Measurements from ENCODE around the gene MRPL14.
A peak's percentile ranks its signal among the peaks of the same experiment; 100 is the strongest.

Gene MRPL14

DNA sequence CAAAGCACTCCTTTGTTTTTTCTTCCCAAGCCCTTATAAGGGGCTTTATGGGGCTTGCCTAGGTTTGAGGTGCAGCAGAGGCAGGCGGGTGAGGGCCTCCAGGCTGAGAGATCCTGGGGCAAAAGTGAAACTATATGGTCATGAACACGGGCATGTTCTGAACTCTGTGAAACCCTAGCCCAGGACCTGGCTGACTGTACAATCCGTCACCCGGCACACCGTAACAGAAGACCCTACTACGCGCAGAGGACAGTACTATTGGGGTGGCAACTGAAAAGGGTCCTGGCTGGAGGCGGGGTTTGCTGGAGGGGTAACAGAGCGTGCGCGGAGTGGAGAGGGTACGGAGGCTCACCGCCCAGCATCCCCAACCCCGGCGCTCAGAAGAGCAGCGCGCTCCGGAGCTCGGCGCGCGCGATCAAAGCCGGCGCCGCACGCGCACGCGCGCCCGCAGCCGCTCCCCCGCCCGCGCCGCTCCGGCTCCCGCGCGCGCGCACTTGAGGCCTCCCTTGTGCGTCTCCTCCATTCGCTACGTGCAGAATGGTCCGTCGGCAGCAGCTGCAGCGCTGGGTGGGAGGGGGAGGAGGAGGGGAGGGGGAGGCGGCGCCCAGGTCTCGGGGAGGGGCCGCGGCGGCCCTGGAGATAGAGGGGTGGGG lies 54.2 kb downstream of the MRPL14 start:
- TF ChIP-seq, protein P1, sequence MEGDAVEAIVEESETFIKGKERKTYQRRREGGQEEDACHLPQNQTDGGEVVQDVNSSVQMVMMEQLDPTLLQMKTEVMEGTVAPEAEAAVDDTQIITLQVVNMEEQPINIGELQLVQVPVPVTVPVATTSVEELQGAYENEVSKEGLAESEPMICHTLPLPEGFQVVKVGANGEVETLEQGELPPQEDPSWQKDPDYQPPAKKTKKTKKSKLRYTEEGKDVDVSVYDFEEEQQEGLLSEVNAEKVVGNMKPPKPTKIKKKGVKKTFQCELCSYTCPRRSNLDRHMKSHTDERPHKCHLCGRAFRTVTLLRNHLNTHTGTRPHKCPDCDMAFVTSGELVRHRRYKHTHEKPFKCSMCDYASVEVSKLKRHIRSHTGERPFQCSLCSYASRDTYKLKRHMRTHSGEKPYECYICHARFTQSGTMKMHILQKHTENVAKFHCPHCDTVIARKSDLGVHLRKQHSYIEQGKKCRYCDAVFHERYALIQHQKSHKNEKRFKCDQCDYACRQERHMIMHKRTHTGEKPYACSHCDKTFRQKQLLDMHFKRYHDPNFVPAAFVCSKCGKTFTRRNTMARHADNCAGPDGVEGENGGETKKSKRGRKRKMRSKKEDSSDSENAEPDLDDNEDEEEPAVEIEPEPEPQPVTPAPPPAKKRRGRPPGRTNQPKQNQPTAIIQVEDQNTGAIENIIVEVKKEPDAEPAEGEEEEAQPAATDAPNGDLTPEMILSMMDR (IDR thresholded peaks at IDR 0.05; ENCODE audit: low read depth, low read length): no peak

DNA sequence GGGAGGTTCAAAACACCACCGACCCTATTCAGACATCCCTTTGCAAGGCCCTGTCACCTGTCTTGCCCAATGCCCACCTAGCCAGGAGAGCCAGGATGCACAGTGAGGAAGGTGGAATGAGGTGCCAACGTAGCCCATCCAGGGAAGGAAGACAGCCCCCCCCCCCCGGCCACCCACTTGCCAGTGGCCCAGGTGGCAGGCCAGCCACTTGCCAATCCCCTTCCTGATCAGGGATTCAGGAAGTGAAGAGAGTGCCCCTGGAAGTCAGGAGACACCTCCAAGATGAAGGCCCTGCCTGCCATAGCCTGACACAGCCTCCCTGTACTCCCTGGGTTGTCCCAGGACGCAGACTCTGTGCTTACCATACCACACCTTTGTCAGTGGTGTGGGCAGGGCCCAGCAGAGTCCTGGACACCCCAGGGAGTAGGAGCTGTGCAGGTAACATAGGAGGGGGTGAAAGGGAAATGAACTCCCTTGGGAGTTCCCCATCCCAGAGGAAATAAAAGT lies 54.7 kb downstream of the MRPL14 start:
- TF ChIP-seq, protein P1 (IDR thresholded peaks at IDR 0.05; ENCODE audit: low read depth, low read length): no peak
- peak overlapping the region; percentile 38 for H3K4me3 ChIP-seq (ENCODE audit: low read depth, low read length)

More for the DNA sequence above, 54.2 kb downstream of the MRPL14 start:
- peak overlapping the region; percentile 38 for H3K4me3 ChIP-seq (ENCODE audit: low read depth, low read length)

DNA sequence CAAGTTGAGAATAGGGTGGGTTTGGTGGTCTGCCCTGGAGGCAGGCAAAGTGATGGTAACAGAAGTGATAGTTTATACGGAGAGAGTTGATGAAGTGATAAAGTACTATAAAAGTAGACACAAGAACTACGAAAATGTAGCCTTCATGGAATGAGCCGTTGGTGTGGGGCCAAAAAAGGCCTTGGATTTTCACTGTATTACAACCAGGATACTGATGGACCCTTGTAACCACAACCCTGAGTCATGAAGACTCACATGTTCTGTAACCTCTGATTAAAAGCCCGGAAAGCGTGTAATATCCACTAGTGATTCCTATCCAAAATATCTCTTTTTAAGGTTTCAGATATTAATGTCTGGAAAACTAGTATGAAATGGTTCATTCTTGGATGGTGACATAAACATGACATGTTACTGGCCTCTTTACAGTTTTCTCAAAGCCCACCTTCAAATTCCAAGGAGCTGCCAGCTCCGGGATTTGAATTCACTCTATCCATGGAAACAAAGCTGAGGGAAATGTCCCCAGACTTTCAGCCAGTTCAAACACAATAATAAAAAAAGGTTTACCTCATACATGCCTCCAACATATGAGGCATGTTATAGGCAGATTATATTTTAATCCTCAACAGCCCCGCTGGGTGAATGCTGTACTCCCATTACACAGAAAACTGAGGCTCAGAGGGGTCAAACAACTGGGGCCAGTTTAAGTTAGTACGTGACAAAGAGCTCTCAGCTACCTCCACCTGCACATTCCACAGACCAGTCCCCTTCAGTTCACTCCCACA lies 55.4 kb downstream of the MRPL14 start:
- TF ChIP-seq, protein P1 (IDR thresholded peaks at IDR 0.05; ENCODE audit: low read depth, low read length): no peak
- H3K4me3 ChIP-seq (ENCODE audit: low read depth, low read length): no peak overlapping the region

DNA sequence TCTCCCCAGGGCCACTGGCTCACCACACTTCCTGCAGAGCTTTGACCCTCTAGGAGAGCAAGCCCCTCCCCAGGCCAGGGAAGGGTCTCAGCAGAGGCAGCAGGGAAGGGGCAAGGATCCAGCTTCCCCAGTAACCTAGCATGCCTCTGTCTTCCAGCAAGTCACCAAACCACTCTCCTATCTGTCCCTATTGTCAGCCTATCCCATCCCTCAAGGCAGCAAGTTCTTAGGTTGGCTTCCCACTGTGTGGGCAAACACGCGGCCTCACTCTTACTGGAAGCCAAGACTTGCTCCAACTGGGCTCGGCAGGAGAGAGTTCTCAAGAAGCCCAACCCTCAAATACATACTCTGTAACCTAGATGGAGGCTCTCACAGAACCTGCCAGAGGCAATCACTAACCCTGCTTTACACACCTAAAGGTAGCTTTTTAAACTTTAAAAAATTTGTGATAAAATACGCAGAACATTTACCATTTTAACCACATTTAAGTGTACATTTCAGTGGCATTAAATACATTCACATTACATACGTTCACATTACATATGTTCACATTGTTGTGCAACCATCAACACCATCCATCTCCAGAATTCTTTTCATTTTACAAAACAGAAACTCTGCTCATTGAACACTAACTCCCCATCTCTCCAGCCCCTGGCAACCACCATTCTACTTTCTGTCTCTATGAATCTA lies 58.5 kb downstream of the MRPL14 start:
- TF ChIP-seq, protein P1 (IDR thresholded peaks at IDR 0.05; ENCODE audit: low read depth, low read length): no peak
- no peak overlapping the region for H3K4me3 ChIP-seq (ENCODE audit: low read depth, low read length)

DNA sequence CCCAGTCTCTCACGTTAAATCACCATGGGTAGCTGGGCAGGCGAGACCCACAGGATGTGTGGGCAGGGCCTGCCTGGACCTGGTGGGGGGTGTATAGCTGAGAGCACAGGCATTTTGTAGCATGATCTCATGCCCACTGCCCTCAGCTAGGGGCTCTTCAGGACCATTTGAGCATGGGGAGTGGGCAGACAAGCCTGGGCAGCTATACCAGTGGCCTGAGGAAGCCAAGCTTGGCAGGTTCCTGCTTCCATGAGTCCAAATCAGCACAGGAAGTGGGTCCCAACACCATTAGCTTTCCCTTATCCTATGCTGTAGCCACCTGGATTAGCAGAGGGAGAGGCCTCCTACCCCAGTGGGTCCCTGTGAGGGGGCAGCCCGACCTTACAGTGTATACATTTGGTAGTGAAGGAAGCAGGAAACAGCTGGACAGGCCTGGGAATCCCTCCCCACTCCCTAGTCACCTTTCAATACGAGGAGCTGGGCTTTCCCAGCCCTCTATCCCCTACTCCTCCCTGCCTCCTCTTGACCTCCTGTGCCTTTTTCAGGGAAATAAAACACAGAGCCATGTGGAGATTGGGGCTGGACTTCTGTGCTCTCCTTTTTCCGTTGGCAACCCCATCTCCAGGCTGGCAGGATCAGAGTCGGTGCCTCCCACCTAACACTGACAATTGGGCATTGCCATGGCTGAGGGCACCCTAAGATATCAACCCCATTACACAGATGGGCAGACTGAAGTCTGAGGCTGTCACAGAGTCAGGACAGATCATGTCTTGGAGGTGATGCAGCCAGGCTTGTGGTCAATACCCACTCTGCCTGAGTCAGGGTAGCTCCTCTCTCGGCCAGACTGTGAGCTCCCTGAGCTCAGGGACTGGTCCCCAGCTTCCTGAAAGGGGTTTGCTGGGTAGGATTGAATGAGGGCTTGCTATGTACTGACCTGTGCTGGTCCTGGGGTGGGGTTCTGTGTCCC lies 59.8 kb downstream of the MRPL14 start:
- TF ChIP-seq, protein P1 (IDR thresholded peaks at IDR 0.05; ENCODE audit: low read depth, low read length): no peak
- no peak overlapping the region for H3K4me3 ChIP-seq (ENCODE audit: low read depth, low read length)

DNA sequence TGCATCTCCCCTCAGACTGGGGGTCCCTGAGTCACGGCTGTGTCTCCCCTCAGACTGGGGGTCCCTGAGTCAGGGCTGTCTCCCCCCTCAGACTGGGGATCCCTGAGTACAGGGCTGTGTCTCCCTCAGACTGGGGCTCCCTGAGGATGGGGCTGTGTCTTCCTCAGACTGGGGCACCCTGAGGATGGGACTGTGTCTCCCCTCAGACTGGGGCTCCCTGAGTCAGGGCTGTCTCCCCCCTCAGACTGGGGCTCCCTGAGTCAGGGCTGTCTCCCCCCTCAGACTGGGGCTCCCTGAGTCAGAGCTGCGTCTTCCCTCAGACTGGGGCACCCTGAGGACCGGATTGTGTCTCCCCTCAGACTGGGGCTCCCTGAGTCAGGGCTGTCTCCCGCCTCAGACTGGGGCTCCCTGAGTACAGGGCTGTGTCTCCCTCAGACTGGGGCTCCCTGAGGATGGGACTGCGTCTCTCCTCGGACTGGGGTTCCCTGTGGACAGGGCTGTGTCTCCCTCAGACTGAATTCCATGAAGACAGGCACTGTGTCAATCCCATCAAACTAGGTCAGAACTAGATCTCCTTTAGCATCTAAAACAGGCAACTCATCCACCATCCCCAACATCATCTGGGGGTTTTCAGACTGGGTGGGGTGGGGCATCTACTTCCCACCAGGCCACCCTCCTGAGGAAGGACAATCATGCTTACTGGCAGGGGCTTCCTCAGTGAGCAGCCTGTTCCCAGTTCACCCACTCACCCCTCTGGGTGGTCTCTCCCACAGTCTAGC lies 60.7 kb downstream of the MRPL14 start:
- TF ChIP-seq, protein P1 (IDR thresholded peaks at IDR 0.05; ENCODE audit: low read depth, low read length): no peak
- H3K4me3 ChIP-seq (ENCODE audit: low read depth, low read length): no peak overlapping the region

Measured in WI38 (cell line).